Choroid plexus epithelial cell (primary cell): Measurements from ENCODE around the gene KASH5.
A peak's percentile ranks its signal among the peaks of the same experiment; 100 is the strongest.

Experiments used
- DNase-seq: peaks from one replicate; pipeline ENCODE4 v3.0.0-alpha.2; 2010; ENCODE audit warnings: low read depth
- H3K4me3 ChIP-seq: 2 replicates; pipeline ENCODE4 v1.5.1; 2011; ENCODE audit warnings: low read depth, mild to moderate bottlenecking, control low read depth, low read length, moderate library complexity
- TF ChIP-seq, protein P1 (sequence below): conservative IDR thresholded peaks from 2 replicates; pipeline ENCODE4 v1.5.1; 2011; ENCODE audit warnings: low read depth, mild to moderate bottlenecking, control low read depth, inconsistent platforms, low read length, moderate library complexity

The KASH5 gene

DNA sequence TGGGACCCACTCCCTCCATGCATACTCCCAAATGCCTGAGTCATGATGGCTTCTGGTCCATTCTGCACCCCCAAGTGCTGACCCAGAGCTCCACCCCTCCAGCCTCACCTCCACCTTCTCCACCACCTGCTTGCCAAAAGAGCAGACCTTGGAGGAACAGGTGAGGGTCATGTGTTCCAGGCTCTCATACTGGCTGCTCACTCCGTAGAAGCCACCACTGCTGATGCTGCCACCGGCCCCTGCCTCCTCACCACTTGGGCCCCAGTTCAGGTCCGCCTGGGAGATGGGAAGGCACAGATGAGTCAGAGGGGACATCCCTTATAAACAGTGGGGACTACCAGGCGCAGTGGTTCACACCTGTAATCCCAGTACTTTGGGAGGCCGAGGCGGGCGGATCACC, 44.9 kb upstream of the KASH5 start:
- no peak for DNase-seq
- TF ChIP-seq, protein P1, sequence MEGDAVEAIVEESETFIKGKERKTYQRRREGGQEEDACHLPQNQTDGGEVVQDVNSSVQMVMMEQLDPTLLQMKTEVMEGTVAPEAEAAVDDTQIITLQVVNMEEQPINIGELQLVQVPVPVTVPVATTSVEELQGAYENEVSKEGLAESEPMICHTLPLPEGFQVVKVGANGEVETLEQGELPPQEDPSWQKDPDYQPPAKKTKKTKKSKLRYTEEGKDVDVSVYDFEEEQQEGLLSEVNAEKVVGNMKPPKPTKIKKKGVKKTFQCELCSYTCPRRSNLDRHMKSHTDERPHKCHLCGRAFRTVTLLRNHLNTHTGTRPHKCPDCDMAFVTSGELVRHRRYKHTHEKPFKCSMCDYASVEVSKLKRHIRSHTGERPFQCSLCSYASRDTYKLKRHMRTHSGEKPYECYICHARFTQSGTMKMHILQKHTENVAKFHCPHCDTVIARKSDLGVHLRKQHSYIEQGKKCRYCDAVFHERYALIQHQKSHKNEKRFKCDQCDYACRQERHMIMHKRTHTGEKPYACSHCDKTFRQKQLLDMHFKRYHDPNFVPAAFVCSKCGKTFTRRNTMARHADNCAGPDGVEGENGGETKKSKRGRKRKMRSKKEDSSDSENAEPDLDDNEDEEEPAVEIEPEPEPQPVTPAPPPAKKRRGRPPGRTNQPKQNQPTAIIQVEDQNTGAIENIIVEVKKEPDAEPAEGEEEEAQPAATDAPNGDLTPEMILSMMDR, result no peak
- no peak overlapping the region for H3K4me3 ChIP-seq

GRCh38 chr19:49344505-49345423, 43.3 kb upstream of the KASH5 start:
- TF ChIP-seq, protein P1, result no peak
- no peak for DNase-seq
- no peak overlapping the region for H3K4me3 ChIP-seq

DNA sequence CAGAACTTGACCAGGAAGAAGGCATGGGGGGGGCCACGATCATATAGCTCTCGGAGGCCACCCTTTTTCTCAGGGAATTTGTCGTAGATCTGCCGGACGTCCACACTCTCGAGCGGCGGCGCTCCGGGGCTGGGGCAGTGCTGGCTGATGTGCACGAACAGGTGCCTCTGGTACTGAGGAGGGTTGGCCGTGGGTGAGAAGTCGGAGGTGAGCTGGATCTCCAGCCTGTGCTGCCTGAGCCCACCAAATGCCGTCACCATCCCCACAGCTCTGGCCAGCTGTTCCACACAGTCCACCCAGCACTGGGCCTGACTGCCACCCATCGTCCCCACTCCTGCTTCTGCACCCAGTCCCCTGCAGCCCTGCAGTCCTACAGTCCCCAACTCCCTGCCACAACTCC, 40.9 kb upstream of the KASH5 start:
- no peak overlapping the region for H3K4me3 ChIP-seq
- TF ChIP-seq, protein P1, result no peak
- no peak for DNase-seq

GRCh38 chr19:49347835-49348234, 40.2 kb upstream of the KASH5 start:
- TF ChIP-seq, protein P1, result peak; percentile 50
- DNase-seq, result peak; percentile 85
- no peak overlapping the region for H3K4me3 ChIP-seq

- TF ChIP-seq, protein P1, result no peak
- DNase-seq, result no peak
These were observed 39.5 kb upstream of the KASH5 start for GRCh38 chr19:49348305-49349189.

GRCh38 chr19:49349567-49349966, 38.5 kb upstream of the KASH5 start:
- H3K4me3 ChIP-seq, result no peak overlapping the region
- TF ChIP-seq, protein P1, result no peak
- no peak for DNase-seq

More at GRCh38 chr19:49348305-49349189, 39.5 kb upstream of the KASH5 start:
- H3K4me3 ChIP-seq, result no peak overlapping the region
